ENCODE data around the gene STRN3. TPM values are rescaled to one million over a fixed set of nuclear protein-coding genes. Genes with fewer than 3 reads are reported as not detected.

The STRN3 gene
- total RNA-seq, 1 donor from 2014 or later: 58.1 TPM

- no peak for TF ChIP-seq CTCF (IDR thresholded peaks at IDR 0.05; ENCODE audit: partially characterized antibody, unreplicated experiment)
- no peaks in the 10 kb centered on the region for H3K27me3 Mint-ChIP-seq (ENCODE audit: unreplicated experiment)
- H3K27ac Mint-ChIP-seq (ENCODE audit: unreplicated experiment): no peak overlapping the region
Measured at GRCh38 chr14:30991408-30991807, 34.8 kb downstream of the STRN3 start.

GRCh38 chr14:30990770-30991169 lies 35.4 kb downstream of the STRN3 start:
- no peak for DNase-seq
- H3K27me3 Mint-ChIP-seq (ENCODE audit: unreplicated experiment): no peaks in the 10 kb centered on the region
- no peak overlapping the region for H3K4me3 Mint-ChIP-seq (ENCODE audit: unreplicated experiment)
- H3K36me3 Mint-ChIP-seq (ENCODE audit: unreplicated experiment): no peaks in the 10 kb centered on the region
- H3K4me1 Mint-ChIP-seq (ENCODE audit: low read depth, unreplicated experiment): peaks cover 5% of the 10 kb centered on the region
- TF ChIP-seq CTCF (IDR thresholded peaks at IDR 0.05; ENCODE audit: partially characterized antibody, unreplicated experiment): no peak
- H3K27ac Mint-ChIP-seq (ENCODE audit: unreplicated experiment): no peak overlapping the region
- no peaks in the 10 kb centered on the region for H3K9me3 Mint-ChIP-seq (ENCODE audit: unreplicated experiment)

More at GRCh38 chr14:30991408-30991807, 34.8 kb downstream of the STRN3 start:
- H3K9me3 Mint-ChIP-seq (ENCODE audit: unreplicated experiment): no peaks in the 10 kb centered on the region
- no peaks in the 10 kb centered on the region for H3K36me3 Mint-ChIP-seq (ENCODE audit: unreplicated experiment)
- no peak overlapping the region for H3K4me3 Mint-ChIP-seq (ENCODE audit: unreplicated experiment)
- peaks cover 9% of the 10 kb centered on the region for H3K4me1 Mint-ChIP-seq (ENCODE audit: low read depth, unreplicated experiment)
- no peak for DNase-seq

- peaks cover 2% of the 10 kb centered on the region for H3K27me3 Mint-ChIP-seq (ENCODE audit: unreplicated experiment)
Measured at GRCh38 chr14:30988509-30988908, 37.7 kb downstream of the STRN3 start.

GRCh38 chr14:30985796-30986195 lies 40.4 kb downstream of the STRN3 start:
- Mint-ChIP-seq H3K27me3 (ENCODE audit: unreplicated experiment) (peaks cover 2% of the 10 kb centered on the region), H3K4me3 (ENCODE audit: unreplicated experiment) (no peak overlapping the region), H3K9me3 (ENCODE audit: unreplicated experiment) (no peaks in the 10 kb centered on the region), H3K36me3 (ENCODE audit: unreplicated experiment) (no peaks in the 10 kb centered on the region), H3K4me1 (ENCODE audit: low read depth, unreplicated experiment) (peaks cover 1% of the 10 kb centered on the region), H3K27ac (ENCODE audit: unreplicated experiment) (no peak overlapping the region)
- DNase-seq: no peak
- no peak for TF ChIP-seq CTCF (IDR thresholded peaks at IDR 0.05; ENCODE audit: partially characterized antibody, unreplicated experiment)

More at GRCh38 chr14:30988509-30988908, 37.7 kb downstream of the STRN3 start:
- DNase-seq: no peak
- H3K9me3 Mint-ChIP-seq (ENCODE audit: unreplicated experiment): no peaks in the 10 kb centered on the region
- peaks cover 1% of the 10 kb centered on the region for H3K4me1 Mint-ChIP-seq (ENCODE audit: low read depth, unreplicated experiment)
- H3K4me3 Mint-ChIP-seq (ENCODE audit: unreplicated experiment): no peak overlapping the region
- TF ChIP-seq CTCF (IDR thresholded peaks at IDR 0.05; ENCODE audit: partially characterized antibody, unreplicated experiment): no peak
- H3K36me3 Mint-ChIP-seq (ENCODE audit: unreplicated experiment): no peaks in the 10 kb centered on the region
- no peak overlapping the region for H3K27ac Mint-ChIP-seq (ENCODE audit: unreplicated experiment)

- no peaks in the 10 kb centered on the region for H3K36me3 Mint-ChIP-seq (ENCODE audit: unreplicated experiment)
- no peak for TF ChIP-seq CTCF (IDR thresholded peaks at IDR 0.05; ENCODE audit: partially characterized antibody, unreplicated experiment)
- DNase-seq: no peak
- H3K27ac Mint-ChIP-seq (ENCODE audit: unreplicated experiment): no peak overlapping the region
- no peak overlapping the region for H3K4me3 Mint-ChIP-seq (ENCODE audit: unreplicated experiment)
- H3K27me3 Mint-ChIP-seq (ENCODE audit: unreplicated experiment): peaks cover 2% of the 10 kb centered on the region
- no peaks in the 10 kb centered on the region for H3K9me3 Mint-ChIP-seq (ENCODE audit: unreplicated experiment)
- H3K4me1 Mint-ChIP-seq (ENCODE audit: low read depth, unreplicated experiment): peaks cover 1% of the 10 kb centered on the region
Measured at GRCh38 chr14:30983858-30984257, 42.3 kb downstream of the STRN3 start.
